ENCODE measurements around the gene SMIM28.

DNA sequence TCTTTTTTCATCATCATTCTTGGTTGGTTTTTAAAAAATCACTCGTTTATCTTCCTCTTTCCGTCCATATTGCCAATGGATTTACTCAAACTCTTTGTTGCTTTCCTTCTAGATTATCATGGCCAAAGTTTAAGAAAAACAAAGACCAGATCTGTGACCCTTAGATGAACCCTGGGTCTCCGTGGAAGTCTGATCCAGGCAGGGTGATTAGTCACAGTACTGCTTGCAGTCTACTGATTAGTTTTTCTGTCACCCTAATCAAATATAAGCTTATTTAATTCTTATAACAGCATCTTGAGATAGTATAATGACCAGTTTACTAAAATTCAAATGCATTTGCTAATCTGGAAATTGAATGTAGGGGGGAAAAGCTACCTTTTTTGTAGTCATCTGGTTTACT lies 6.0 kb upstream of the SMIM28 start:
- TF ChIP-seq, protein P1, sequence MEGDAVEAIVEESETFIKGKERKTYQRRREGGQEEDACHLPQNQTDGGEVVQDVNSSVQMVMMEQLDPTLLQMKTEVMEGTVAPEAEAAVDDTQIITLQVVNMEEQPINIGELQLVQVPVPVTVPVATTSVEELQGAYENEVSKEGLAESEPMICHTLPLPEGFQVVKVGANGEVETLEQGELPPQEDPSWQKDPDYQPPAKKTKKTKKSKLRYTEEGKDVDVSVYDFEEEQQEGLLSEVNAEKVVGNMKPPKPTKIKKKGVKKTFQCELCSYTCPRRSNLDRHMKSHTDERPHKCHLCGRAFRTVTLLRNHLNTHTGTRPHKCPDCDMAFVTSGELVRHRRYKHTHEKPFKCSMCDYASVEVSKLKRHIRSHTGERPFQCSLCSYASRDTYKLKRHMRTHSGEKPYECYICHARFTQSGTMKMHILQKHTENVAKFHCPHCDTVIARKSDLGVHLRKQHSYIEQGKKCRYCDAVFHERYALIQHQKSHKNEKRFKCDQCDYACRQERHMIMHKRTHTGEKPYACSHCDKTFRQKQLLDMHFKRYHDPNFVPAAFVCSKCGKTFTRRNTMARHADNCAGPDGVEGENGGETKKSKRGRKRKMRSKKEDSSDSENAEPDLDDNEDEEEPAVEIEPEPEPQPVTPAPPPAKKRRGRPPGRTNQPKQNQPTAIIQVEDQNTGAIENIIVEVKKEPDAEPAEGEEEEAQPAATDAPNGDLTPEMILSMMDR (conservative IDR thresholded peaks at IDR 0.05; ENCODE audit: low read length) = no peak
- no peak for TF ChIP-seq EZH2phosphoT487 (IDR thresholded peaks at IDR 0.05; ENCODE audit: borderline replicate concordance, low read depth, low read length)

All from OCI-LY7 (cell line).